ENCODE measurements around the gene FGF2.
"Not testable (repeated sequence)": the region's sequence is repeated elsewhere in the genome, so short reads cannot be mapped to it uniquely, and the experiment has no call there.

Gene FGF2

GRCh38 chr4:122793811-122794210, 32.8 kb upstream of the FGF2 start:
- H3K9ac ChIP-seq (ENCODE audit: low read depth, low read length), result no peak overlapping the region
- peaks cover 37% of the 10 kb centered on the region for H3K4me1 ChIP-seq (ENCODE audit: control insufficient read depth, insufficient read depth, low read length)
- H3K9me3 ChIP-seq (ENCODE audit: control insufficient read depth, insufficient read depth, low read length), result no peaks in the 10 kb centered on the region
- no peak overlapping the region for H3K4me3 ChIP-seq (ENCODE audit: low read depth, low read length)
- no peaks in the 10 kb centered on the region for H3K27me3 ChIP-seq (ENCODE audit: control insufficient read depth, insufficient read depth, low read length)
- no peaks in the 10 kb centered on the region for H3K36me3 ChIP-seq (ENCODE audit: control insufficient read depth, insufficient read depth, low read length)

GRCh38 chr4:122796801-122797404, 29.7 kb upstream of the FGF2 start:
- H3K27me3 ChIP-seq (ENCODE audit: control insufficient read depth, insufficient read depth, low read length), result no peaks in the 10 kb centered on the region
- H3K9me3 ChIP-seq (ENCODE audit: control insufficient read depth, insufficient read depth, low read length), result no peaks in the 10 kb centered on the region
- peaks cover 26% of the 10 kb centered on the region for H3K4me1 ChIP-seq (ENCODE audit: control insufficient read depth, insufficient read depth, low read length)
- no peaks in the 10 kb centered on the region for H3K36me3 ChIP-seq (ENCODE audit: control insufficient read depth, insufficient read depth, low read length)
- H3K9ac ChIP-seq (ENCODE audit: low read depth, low read length), result peak overlapping the region; percentile 48
- H3K4me3 ChIP-seq (ENCODE audit: low read depth, low read length), result no peak overlapping the region

- Histone ChIP-seq H3K27me3 (ENCODE audit: control insufficient read depth, insufficient read depth, low read length) (no peaks in the 10 kb centered on the region), H3K36me3 (ENCODE audit: control insufficient read depth, insufficient read depth, low read length) (no peaks in the 10 kb centered on the region), H3K9ac (ENCODE audit: low read depth, low read length) (peak overlapping the region; percentile 48), H3K4me3 (ENCODE audit: low read depth, low read length) (no peak overlapping the region), H3K4me1 (ENCODE audit: control insufficient read depth, insufficient read depth, low read length) (peaks cover 26% of the 10 kb centered on the region), H3K9me3 (ENCODE audit: control insufficient read depth, insufficient read depth, low read length) (no peaks in the 10 kb centered on the region)
Observed at GRCh38 chr4:122797405-122798094, 29.1 kb upstream of the FGF2 start.

GRCh38 chr4:122798101-122798500, 28.5 kb upstream of the FGF2 start:
- Histone ChIP-seq H3K4me3 (ENCODE audit: low read depth, low read length) (no peak overlapping the region), H3K9ac (ENCODE audit: low read depth, low read length) (peak overlapping the region; percentile 18), H3K36me3 (ENCODE audit: control insufficient read depth, insufficient read depth, low read length) (no peaks in the 10 kb centered on the region), H3K27me3 (ENCODE audit: control insufficient read depth, insufficient read depth, low read length) (no peaks in the 10 kb centered on the region), H3K9me3 (ENCODE audit: control insufficient read depth, insufficient read depth, low read length) (no peaks in the 10 kb centered on the region), H3K4me1 (ENCODE audit: control insufficient read depth, insufficient read depth, low read length) (peaks cover 26% of the 10 kb centered on the region)

- no peak overlapping the region for H3K9ac ChIP-seq (ENCODE audit: low read depth, low read length)
Observed at GRCh38 chr4:122798917-122799316, 27.7 kb upstream of the FGF2 start.

GRCh38 chr4:122803788-122804208, 22.8 kb upstream of the FGF2 start:
- no peaks in the 10 kb centered on the region for H3K9me3 ChIP-seq (ENCODE audit: control insufficient read depth, insufficient read depth, low read length)
- peaks cover under 1% of the 10 kb centered on the region for H3K4me1 ChIP-seq (ENCODE audit: control insufficient read depth, insufficient read depth, low read length)
- H3K9ac ChIP-seq (ENCODE audit: low read depth, low read length), result no peak overlapping the region
- no peaks in the 10 kb centered on the region for H3K36me3 ChIP-seq (ENCODE audit: control insufficient read depth, insufficient read depth, low read length)
- H3K4me3 ChIP-seq (ENCODE audit: low read depth, low read length), result no peak overlapping the region
- H3K27me3 ChIP-seq (ENCODE audit: control insufficient read depth, insufficient read depth, low read length), result no peaks in the 10 kb centered on the region

More at GRCh38 chr4:122798917-122799316, 27.7 kb upstream of the FGF2 start:
- H3K36me3 ChIP-seq (ENCODE audit: control insufficient read depth, insufficient read depth, low read length), result no peaks in the 10 kb centered on the region
- H3K9me3 ChIP-seq (ENCODE audit: control insufficient read depth, insufficient read depth, low read length), result no peaks in the 10 kb centered on the region
- H3K4me3 ChIP-seq (ENCODE audit: low read depth, low read length), result no peak overlapping the region
- H3K4me1 ChIP-seq (ENCODE audit: control insufficient read depth, insufficient read depth, low read length), result peaks cover 26% of the 10 kb centered on the region
- H3K27me3 ChIP-seq (ENCODE audit: control insufficient read depth, insufficient read depth, low read length), result no peaks in the 10 kb centered on the region

- no peaks in the 10 kb centered on the region for H3K9me3 ChIP-seq (ENCODE audit: control insufficient read depth, insufficient read depth, low read length)
Observed at GRCh38 chr4:122806981-122807679, 19.5 kb upstream of the FGF2 start.

GRCh38 chr4:122810669-122811068, 16.0 kb upstream of the FGF2 start:
- Histone ChIP-seq H3K4me3 (ENCODE audit: low read depth, low read length) (no peak overlapping the region), H3K36me3 (ENCODE audit: control insufficient read depth, insufficient read depth, low read length) (no peaks in the 10 kb centered on the region), H3K4me1 (ENCODE audit: control insufficient read depth, insufficient read depth, low read length) (no peaks in the 10 kb centered on the region), H3K9ac (ENCODE audit: low read depth, low read length) (no peak overlapping the region), H3K27me3 (ENCODE audit: control insufficient read depth, insufficient read depth, low read length) (no peaks in the 10 kb centered on the region), H3K9me3 (ENCODE audit: control insufficient read depth, insufficient read depth, low read length) (no peaks in the 10 kb centered on the region)

More at GRCh38 chr4:122806981-122807679, 19.5 kb upstream of the FGF2 start:
- Histone ChIP-seq H3K27me3 (ENCODE audit: control insufficient read depth, insufficient read depth, low read length) (no peaks in the 10 kb centered on the region), H3K4me1 (ENCODE audit: control insufficient read depth, insufficient read depth, low read length) (no peaks in the 10 kb centered on the region), H3K9ac (ENCODE audit: low read depth, low read length) (no peak overlapping the region), H3K4me3 (ENCODE audit: low read depth, low read length) (no peak overlapping the region), H3K36me3 (ENCODE audit: control insufficient read depth, insufficient read depth, low read length) (no peaks in the 10 kb centered on the region)

- H3K9me3 ChIP-seq (ENCODE audit: control insufficient read depth, insufficient read depth, low read length); H3K9ac ChIP-seq (ENCODE audit: low read depth, low read length); H3K4me1 ChIP-seq (ENCODE audit: control insufficient read depth, insufficient read depth, low read length); H3K36me3 ChIP-seq (ENCODE audit: control insufficient read depth, insufficient read depth, low read length); H3K27me3 ChIP-seq (ENCODE audit: control insufficient read depth, insufficient read depth, low read length); H3K4me3 ChIP-seq (ENCODE audit: low read depth, low read length): not testable (repeated sequence)
Observed at GRCh38 chr4:122811781-122812180, 14.8 kb upstream of the FGF2 start.

- not testable (repeated sequence) for H3K9ac ChIP-seq (ENCODE audit: low read depth, low read length); H3K4me1 ChIP-seq (ENCODE audit: control insufficient read depth, insufficient read depth, low read length)
Observed at GRCh38 chr4:122812823-122813222, 13.8 kb upstream of the FGF2 start.

GRCh38 chr4:122814426-122814825, 12.2 kb upstream of the FGF2 start:
- Histone ChIP-seq H3K9me3 (ENCODE audit: control insufficient read depth, insufficient read depth, low read length) (no peaks in the 10 kb centered on the region), H3K4me3 (ENCODE audit: low read depth, low read length) (no peak overlapping the region), H3K9ac (ENCODE audit: low read depth, low read length) (no peak overlapping the region), H3K4me1 (ENCODE audit: control insufficient read depth, insufficient read depth, low read length) (no peaks in the 10 kb centered on the region), H3K27me3 (ENCODE audit: control insufficient read depth, insufficient read depth, low read length) (no peaks in the 10 kb centered on the region), H3K36me3 (ENCODE audit: control insufficient read depth, insufficient read depth, low read length) (no peaks in the 10 kb centered on the region)

More at GRCh38 chr4:122812823-122813222, 13.8 kb upstream of the FGF2 start:
- H3K27me3 ChIP-seq (ENCODE audit: control insufficient read depth, insufficient read depth, low read length); H3K9me3 ChIP-seq (ENCODE audit: control insufficient read depth, insufficient read depth, low read length); H3K36me3 ChIP-seq (ENCODE audit: control insufficient read depth, insufficient read depth, low read length); H3K4me3 ChIP-seq (ENCODE audit: low read depth, low read length): not testable (repeated sequence)

GRCh38 chr4:122815248-122815647, 11.4 kb upstream of the FGF2 start:
- no peaks in the 10 kb centered on the region for H3K27me3 ChIP-seq (ENCODE audit: control insufficient read depth, insufficient read depth, low read length)
- no peak overlapping the region for H3K4me3 ChIP-seq (ENCODE audit: low read depth, low read length)
- H3K4me1 ChIP-seq (ENCODE audit: control insufficient read depth, insufficient read depth, low read length), result no peaks in the 10 kb centered on the region
- H3K9ac ChIP-seq (ENCODE audit: low read depth, low read length), result no peak overlapping the region
- H3K36me3 ChIP-seq (ENCODE audit: control insufficient read depth, insufficient read depth, low read length), result no peaks in the 10 kb centered on the region
- no peaks in the 10 kb centered on the region for H3K9me3 ChIP-seq (ENCODE audit: control insufficient read depth, insufficient read depth, low read length)
